IMR-90 (cell line): ENCODE measurements around the gene C1GALT1. TPM values are rescaled to one million over a fixed set of nuclear protein-coding genes. Genes with fewer than 3 reads are reported as not detected.

Experiments
- ATAC-seq: fragments of 200-7000 bp; cut with Tn5 transposase; 2 replicates; pipeline ENCODE4 v1.9.1; 2020; ENCODE audit warnings: low read depth, mild to moderate bottlenecking, moderate library complexity
- BruUV-seq: library from RNA; stranded (reverse); fragments of 400-500 nt; replicated peaks from 2 replicates; lab custom pipeline; 2021; lab: Mats Ljungman, UMichigan
- CTCF ChIA-PET: fragments of 300-600 bp; formaldehyde crosslinking; extraction: SDS; loops from one replicate; lab custom pipeline; 2021; ENCODE audit warnings: antibody characterized with exemption; lab: Yijun Ruan, JAX
- POLR2A ChIA-PET: fragments of 300-600 bp; sonication (Branson Sonifier 250); formaldehyde crosslinking; loops from one replicate; lab custom pipeline; 2022; ENCODE audit warnings: antibody characterized with exemption; ENCODE audit not compliant: unreplicated experiment; lab: Charles Lee
- DNase-seq: peaks from one replicate; pipeline ENCODE4 v3.0.0; 2013
- H2AFZ ChIP-seq: replicated peaks from 2 replicates; pipeline ENCODE3; 2013; ENCODE audit warnings: low read length, mild to moderate bottlenecking; ENCODE audit not compliant: poor library complexity
- H2AK5ac ChIP-seq: 2 replicates; pipeline ENCODE4 v1.6.1; 2013; ENCODE audit warnings: low read depth, low read length, inconsistent platforms
- H2AK9ac ChIP-seq: replicated peaks from 2 replicates; pipeline ENCODE3; 2013; ENCODE audit warnings: mild to moderate bottlenecking, low read depth, low read length, moderate library complexity; ENCODE audit not compliant: poor library complexity
- H2BK120ac ChIP-seq: 2 replicates; pipeline ENCODE4 v1.6.1; 2013; ENCODE audit warnings: low read depth, low read length, inconsistent platforms
- H2BK15ac ChIP-seq: 3 replicates; pipeline ENCODE4 v1.6.1; 2013; ENCODE audit warnings: low read depth, low read length, inconsistent platforms
- H2BK20ac ChIP-seq: 2 replicates; pipeline ENCODE4 v1.6.1; 2013; ENCODE audit warnings: low read depth, mild to moderate bottlenecking, inconsistent platforms, low read length, moderate library complexity
- H2BK5ac ChIP-seq: 2 replicates; pipeline ENCODE4 v1.6.1; 2013; ENCODE audit warnings: mild to moderate bottlenecking, low read depth, low read length, inconsistent platforms; ENCODE audit not compliant: poor library complexity, severe bottlenecking
- H3K14ac ChIP-seq: replicated peaks from 2 replicates; pipeline ENCODE4 v1.6.1; 2013; ENCODE audit warnings: low read depth, low read length, inconsistent platforms
- H3K18ac ChIP-seq: 2 replicates; pipeline ENCODE4 v1.6.1; 2013; ENCODE audit warnings: low read depth, low read length, control low read depth
- H3K23ac ChIP-seq: 2 replicates; pipeline ENCODE4 v1.6.1; 2013; ENCODE audit warnings: low read depth, low read length, inconsistent platforms
- H3K27ac ChIP-seq: 2 replicates; pipeline ENCODE4 v1.5.1; 2013; ENCODE audit warnings: mild to moderate bottlenecking, control low read depth, low read length; ENCODE audit not compliant: insufficient read depth
- H3K27me3 ChIP-seq: 2 replicates; pipeline ENCODE4 v1.6.1; 2013; ENCODE audit warnings: low read length; ENCODE audit not compliant: control insufficient read depth, insufficient read depth
- H3K36me3 ChIP-seq: 2 replicates; pipeline ENCODE4 v1.6.1; 2013; ENCODE audit warnings: low read length, mixed read lengths; ENCODE audit not compliant: control insufficient read depth, insufficient read depth
- H3K4ac ChIP-seq: 2 replicates; pipeline ENCODE4 v1.6.1; 2013; ENCODE audit warnings: low read depth, low read length, inconsistent platforms
- H3K4me1 ChIP-seq: 2 replicates; pipeline ENCODE4 v1.6.1; 2013; ENCODE audit warnings: low read length, mixed read lengths; ENCODE audit not compliant: control insufficient read depth, insufficient read depth
- H3K4me2 ChIP-seq: 2 replicates; pipeline ENCODE4 v1.6.1; 2013; ENCODE audit warnings: low read depth, mild to moderate bottlenecking, control low read depth, low read length, moderate library complexity
- H3K4me3 ChIP-seq: 2 replicates; pipeline ENCODE4 v1.5.1; 2013; ENCODE audit warnings: low read depth, mild to moderate bottlenecking, control low read depth, low read length, moderate library complexity; ENCODE audit not compliant: insufficient read depth
- H3K56ac ChIP-seq: 2 replicates; pipeline ENCODE4 v1.6.1; 2013; ENCODE audit warnings: low read length, inconsistent platforms; ENCODE audit not compliant: insufficient read depth; ENCODE audit errors: extremely low read depth
- H3K79me1 ChIP-seq, 2 experiments: 2 replicates each; pipeline ENCODE4 v1.6.1; 2013; ENCODE audit warnings: low read length in 2 of 2, inconsistent platforms in 1 of 2, low read depth in 1 of 2
- H3K9ac ChIP-seq: 2 replicates; pipeline ENCODE4 v1.6.1; 2013; ENCODE audit warnings: low read depth, low read length, control low read depth
- H3K9me1 ChIP-seq: 2 replicates; pipeline ENCODE4 v1.6.1; 2013; ENCODE audit warnings: low read length, inconsistent platforms; ENCODE audit not compliant: insufficient read depth
- H3K9me3 ChIP-seq: 2 replicates; pipeline ENCODE4 v1.6.1; 2013; ENCODE audit warnings: low read length; ENCODE audit not compliant: control insufficient read depth, insufficient read depth
- H4K20me1 ChIP-seq: 2 replicates; pipeline ENCODE4 v1.6.1; 2013; ENCODE audit warnings: low read length, inconsistent platforms; ENCODE audit not compliant: insufficient read depth
- H4K5ac ChIP-seq: 2 replicates; pipeline ENCODE4 v1.6.1; 2013; ENCODE audit warnings: mild to moderate bottlenecking, low read depth, low read length, control low read depth
- H4K8ac ChIP-seq, 2 experiments: 2 replicates each; pipeline ENCODE4 v1.6.1; 2013; ENCODE audit warnings: low read depth in 2 of 2, low read length in 2 of 2, control low read depth in 1 of 2, inconsistent platforms in 1 of 2
- H4K91ac ChIP-seq: 2 replicates; pipeline ENCODE4 v1.6.1; 2013; ENCODE audit warnings: low read depth, low read length, inconsistent platforms; ENCODE audit not compliant: insufficient read depth
- BHLHE40 ChIP-seq: fragments of 150-350 bp; IDR thresholded peaks from 2 replicates; pipeline ENCODE4 v1.6.1; 2016; ENCODE audit warnings: mild to moderate bottlenecking, low read depth, low read length
- CEBPB ChIP-seq: IDR thresholded peaks from 2 replicates; pipeline ENCODE4 v1.6.1; 2012; ENCODE audit warnings: low read depth, low read length, improper control_type of control experiment
- FOS ChIP-seq: fragments of 150-350 bp; IDR thresholded peaks from 2 replicates; pipeline ENCODE4 v1.6.1; 2016; ENCODE audit warnings: low read depth, low read length
- dilution Hi-C: fragments of 300-500 bp; cut with HindIII; formaldehyde crosslinking; loops from one replicate; pipeline ENCODE4 v1.14.3; 2018; ENCODE audit warnings: low sequenced_read_pairs; ENCODE audit not compliant: unreplicated experiment
- in situ Hi-C: fragments of 300-500 bp; cut with MboI; formaldehyde crosslinking; loops from 3 replicates; pipeline ENCODE4 v1.14.3; 2019; ENCODE audit warnings: low sequenced_read_pairs, inconsistent platforms, mixed read lengths
- intact Hi-C: fragments of 100-400 bp; cut with micrococcal nuclease; formaldehyde crosslinking; loops from 2 replicates; pipeline ENCODE4 v1.10.0; 2022
- polyA plus RNA-seq, 3 experiments: library from polyadenylated mRNA; depleted of rRNA; stranded (reverse); fragments of >200 nt; gene quantifications; 2 replicates each; pipeline ENCODE4 v1.2.3, GENCODE V29; 2012; ENCODE audit warnings: low replicate concordance in 1 of 3
- total RNA-seq: library from RNA; depleted of rRNA; stranded (reverse); fragments of >200 nt; gene quantifications from 2 replicates; pipeline ENCODE4 v1.2.3, GENCODE V29; 2012

Gene C1GALT1
- total and polyA plus RNA-seq, 2 of the 4 experiments (the other 2 are of a cell fraction), result 11.6 to 12.2 TPM

GRCh38 chr7:7219216-7219615 lies 36.9 kb downstream of the C1GALT1 start:
- Histone ChIP-seq H4K91ac (no peak overlapping the region), H4K20me1 (no peaks in the 10 kb centered on the region), H3K9me1 (peaks cover 4% of the 10 kb centered on the region; the same call in 1 of the 2 replicates), H3K18ac (no peak overlapping the region), H2AK5ac (no peak overlapping the region), H3K4ac (no peak overlapping the region), H3K23ac (no peak overlapping the region), H2BK15ac (no peak overlapping the region), H3K4me2 (no peak overlapping the region), H3K27me3 (no peaks in the 10 kb centered on the region), H3K27ac (no peak overlapping the region), H2BK5ac (no peak overlapping the region), H2AK9ac (no peak overlapping the region), H4K5ac (no peak overlapping the region), H3K56ac (no peak overlapping the region), H3K36me3 (no peaks in the 10 kb centered on the region), H2BK120ac (no peak overlapping the region), H3K4me1 (peaks cover 6% of the 10 kb centered on the region), H3K14ac (no peak overlapping the region), H3K9me3 (no peaks in the 10 kb centered on the region), H2AFZ (no peak overlapping the region), H3K9ac (no peak overlapping the region), H2BK20ac (no peak overlapping the region), H4K8ac (no peak overlapping the region), H3K79me1 (peaks cover 8 to 12% of the 10 kb centered on the region in 2 experiments; a peak in 3 of 4 replicates), H3K4me3 (no peak overlapping the region)
- TF ChIP-seq BHLHE40 (no peak), FOS (no peak), CEBPB (peak; percentile 33; the same call in 1 of the 2 replicates)
- in situ Hi-C loops (no loop called here), intact Hi-C loops (no loop called here), dilution Hi-C loops (no loop called here)
- CTCF ChIA-PET, result no interaction called here
- BruUV-seq, result no TSS peak
- no peak for DNase-seq
- no peak for ATAC-seq
- POLR2A ChIA-PET, result no interaction called here
